Activated naive CD8-positive, alpha-beta T cell treated with anti-CD3 and anti-CD28 coated beads, Interleukin-2, amount 50 U/mL, for 16 hours (primary cell): ENCODE results near the gene PLCD1.
"Not testable (repeated sequence)": the region's sequence is repeated elsewhere in the genome, so short reads cannot be mapped to it uniquely, and the experiment has no call there.

ENCODE experiments used
- DNase-seq: peaks from one replicate; pipeline ENCODE4 v3.0.0-alpha.2; 2020; ENCODE audit warnings: low read depth, low spot score

The PLCD1 gene

GRCh38 chr3:38000242-38000916 lies 29.1 kb downstream of the PLCD1 start:
- DNase-seq = no peak

- DNase-seq = no peak
Measured at GRCh38 chr3:37999836-38000235, 29.6 kb downstream of the PLCD1 start.

- DNase-seq = no peak
Measured at GRCh38 chr3:37997791-37998370, 31.6 kb downstream of the PLCD1 start.

- no peak for DNase-seq
Measured at GRCh38 chr3:37997342-37997741, 32.1 kb downstream of the PLCD1 start.

GRCh38 chr3:37996785-37997301 lies 32.6 kb downstream of the PLCD1 start:
- DNase-seq = peak; percentile 55

GRCh38 chr3:37995652-37996641 lies 33.5 kb downstream of the PLCD1 start:
- DNase-seq = no peak

- DNase-seq = no peak
Measured at GRCh38 chr3:37994639-37994972, 34.8 kb downstream of the PLCD1 start.

- DNase-seq = peak; percentile 40
Measured at GRCh38 chr3:37993820-37994638, 35.4 kb downstream of the PLCD1 start.

GRCh38 chr3:37993460-37993819 lies 36.0 kb downstream of the PLCD1 start:
- no peak for DNase-seq

- no peak for DNase-seq
Measured at GRCh38 chr3:37993067-37993455, 36.4 kb downstream of the PLCD1 start.

- no peak for DNase-seq
Measured at GRCh38 chr3:37992271-37993066, 37.0 kb downstream of the PLCD1 start.

GRCh38 chr3:37991823-37992222 lies 37.6 kb downstream of the PLCD1 start:
- no peak for DNase-seq

GRCh38 chr3:37991109-37991508 lies 38.3 kb downstream of the PLCD1 start:
- no peak for DNase-seq

GRCh38 chr3:37990527-37990926 lies 38.9 kb downstream of the PLCD1 start, which contains the start of gene VILL:
TSS of gene VILL (plus strand) at chr3:37990786. CDS start at chr3:37993673, 2,887 bp downstream.
- no peak for DNase-seq

- DNase-seq = no peak
Measured at GRCh38 chr3:37989821-37990480, 39.5 kb downstream of the PLCD1 start.

GRCh38 chr3:37988931-37989525 lies 40.4 kb downstream of the PLCD1 start:
- DNase-seq = no peak

GRCh38 chr3:37988376-37988775 lies 41.1 kb downstream of the PLCD1 start:
- DNase-seq = not testable (repeated sequence)

- DNase-seq = no peak
Measured at GRCh38 chr3:37987751-37988179, 41.7 kb downstream of the PLCD1 start.

- DNase-seq = no peak
Measured at GRCh38 chr3:37987315-37987697, 42.1 kb downstream of the PLCD1 start.
